ENCODE data around the gene NRCAM.

The NRCAM gene

DNA sequence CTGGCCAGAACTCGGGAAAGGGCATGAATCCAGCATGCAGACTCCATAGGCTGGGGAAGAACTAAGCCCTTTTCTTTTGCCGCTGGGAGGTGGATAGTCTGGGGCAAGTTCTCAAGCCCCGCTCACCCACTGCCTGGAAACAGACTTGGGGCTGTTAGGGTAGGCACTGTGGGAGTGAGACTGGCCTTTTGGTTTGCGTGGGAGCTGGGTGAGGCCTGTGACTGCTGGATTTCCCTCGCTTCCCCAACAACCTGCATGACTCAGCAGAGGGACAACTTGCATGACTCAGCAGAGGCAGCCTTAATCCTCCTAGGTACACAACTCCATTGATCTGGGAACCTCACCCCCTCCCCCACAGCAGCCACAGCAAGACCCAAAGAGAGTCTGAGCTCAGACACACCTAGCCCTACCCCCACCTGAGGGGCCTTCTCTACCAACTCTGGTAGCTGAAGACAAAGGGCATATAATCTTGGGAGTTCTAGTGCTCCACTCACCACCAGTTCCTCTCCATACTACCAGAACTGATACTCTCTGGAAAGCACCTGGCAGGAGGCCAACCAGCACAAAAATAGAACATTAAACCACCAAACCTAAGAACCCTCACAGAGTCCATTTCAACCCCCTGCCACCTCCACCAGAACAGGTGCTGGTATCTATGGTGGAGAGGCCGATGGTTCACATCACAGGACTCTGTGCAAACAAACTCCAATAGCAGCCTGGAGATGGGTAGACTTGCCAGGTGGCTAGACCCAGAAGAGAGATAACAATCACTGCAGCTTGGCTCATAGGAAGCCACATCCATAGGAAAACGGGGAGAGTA, 244.6 kb downstream of the NRCAM start:
- H3K4me3 ChIP-seq (ENCODE audit: low read length) = no peak overlapping the region
- no peak for DNase-seq (ENCODE audit: low read depth)
- TF ChIP-seq, protein P1, sequence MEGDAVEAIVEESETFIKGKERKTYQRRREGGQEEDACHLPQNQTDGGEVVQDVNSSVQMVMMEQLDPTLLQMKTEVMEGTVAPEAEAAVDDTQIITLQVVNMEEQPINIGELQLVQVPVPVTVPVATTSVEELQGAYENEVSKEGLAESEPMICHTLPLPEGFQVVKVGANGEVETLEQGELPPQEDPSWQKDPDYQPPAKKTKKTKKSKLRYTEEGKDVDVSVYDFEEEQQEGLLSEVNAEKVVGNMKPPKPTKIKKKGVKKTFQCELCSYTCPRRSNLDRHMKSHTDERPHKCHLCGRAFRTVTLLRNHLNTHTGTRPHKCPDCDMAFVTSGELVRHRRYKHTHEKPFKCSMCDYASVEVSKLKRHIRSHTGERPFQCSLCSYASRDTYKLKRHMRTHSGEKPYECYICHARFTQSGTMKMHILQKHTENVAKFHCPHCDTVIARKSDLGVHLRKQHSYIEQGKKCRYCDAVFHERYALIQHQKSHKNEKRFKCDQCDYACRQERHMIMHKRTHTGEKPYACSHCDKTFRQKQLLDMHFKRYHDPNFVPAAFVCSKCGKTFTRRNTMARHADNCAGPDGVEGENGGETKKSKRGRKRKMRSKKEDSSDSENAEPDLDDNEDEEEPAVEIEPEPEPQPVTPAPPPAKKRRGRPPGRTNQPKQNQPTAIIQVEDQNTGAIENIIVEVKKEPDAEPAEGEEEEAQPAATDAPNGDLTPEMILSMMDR (conservative IDR thresholded peaks at IDR 0.05; ENCODE audit: low read depth, low read length) = no peak

DNA sequence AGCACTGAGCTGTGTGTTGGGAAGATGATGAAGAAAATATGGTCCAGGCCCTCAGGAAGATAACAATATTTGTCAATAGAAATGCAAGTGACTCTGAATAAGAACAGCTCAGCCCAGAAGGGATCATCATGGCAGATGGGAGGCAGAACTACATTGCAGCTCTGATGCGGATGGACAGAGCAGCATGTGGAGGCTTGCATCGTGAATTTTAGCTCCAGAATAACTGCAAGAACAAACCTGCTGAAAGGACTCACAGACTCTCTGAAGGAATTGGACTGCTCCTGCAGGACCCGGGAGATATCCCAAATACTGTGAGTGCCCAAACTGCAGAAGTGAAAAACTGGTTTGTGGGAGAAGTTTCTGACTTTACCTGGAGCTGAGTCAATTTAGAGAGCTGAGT, 245.4 kb downstream of the NRCAM start:
- TF ChIP-seq, protein P1 (conservative IDR thresholded peaks at IDR 0.05; ENCODE audit: low read depth, low read length) = no peak
- DNase-seq (ENCODE audit: low read depth) = no peak
- H3K4me3 ChIP-seq (ENCODE audit: low read length) = no peak overlapping the region

DNA sequence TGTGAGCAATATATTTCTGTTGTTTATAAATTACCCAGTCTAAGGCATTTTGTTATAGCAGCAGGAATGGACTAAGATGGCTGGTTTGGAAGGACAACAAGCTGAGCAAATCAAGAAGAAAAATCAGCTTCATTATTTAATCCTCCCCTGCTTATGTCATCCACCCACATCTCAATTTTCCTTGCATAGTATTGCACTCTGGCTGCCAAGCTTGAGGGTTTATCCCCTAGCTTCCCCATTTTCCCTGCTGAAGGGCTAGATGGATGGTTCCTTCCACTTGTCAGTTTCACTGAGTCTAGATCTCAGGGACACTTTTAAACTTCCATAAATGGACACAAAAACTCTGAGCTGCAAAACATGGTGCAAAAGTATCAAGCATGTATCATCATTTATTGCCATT, 250.9 kb downstream of the NRCAM start:
- H3K4me3 ChIP-seq (ENCODE audit: low read length) = no peak overlapping the region
- TF ChIP-seq, protein P1 (conservative IDR thresholded peaks at IDR 0.05; ENCODE audit: low read depth, low read length) = no peak
- no peak for DNase-seq (ENCODE audit: low read depth)

DNA sequence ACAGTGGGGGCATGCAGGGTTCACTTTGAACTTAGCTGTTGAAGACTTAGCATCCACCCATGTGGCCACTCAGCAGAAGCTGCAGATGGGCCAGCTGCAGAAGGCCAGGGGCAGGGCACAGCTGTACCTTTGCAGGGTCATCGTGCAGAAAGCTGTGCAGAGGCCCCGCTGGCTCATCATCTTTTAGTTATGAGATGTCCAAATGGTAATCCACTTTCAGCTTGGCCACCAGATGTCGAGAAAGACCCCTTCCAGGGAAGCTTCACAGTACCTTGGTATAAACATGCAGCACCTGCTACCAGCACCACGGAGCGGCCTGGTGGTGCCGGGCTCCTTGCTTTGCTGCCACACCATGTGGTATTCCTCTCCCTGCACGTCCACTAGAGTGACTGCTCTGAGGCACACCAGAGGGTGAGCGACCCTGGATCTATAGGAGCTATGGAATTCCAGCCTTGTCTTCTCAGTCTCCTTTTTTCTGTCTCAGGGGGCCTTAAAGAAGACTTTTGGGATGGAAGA, 251.9 kb downstream of the NRCAM start:
- TF ChIP-seq, protein P1 (conservative IDR thresholded peaks at IDR 0.05; ENCODE audit: low read depth, low read length) = no peak
- DNase-seq (ENCODE audit: low read depth) = no peak
- H3K4me3 ChIP-seq (ENCODE audit: low read length) = no peak overlapping the region

DNA sequence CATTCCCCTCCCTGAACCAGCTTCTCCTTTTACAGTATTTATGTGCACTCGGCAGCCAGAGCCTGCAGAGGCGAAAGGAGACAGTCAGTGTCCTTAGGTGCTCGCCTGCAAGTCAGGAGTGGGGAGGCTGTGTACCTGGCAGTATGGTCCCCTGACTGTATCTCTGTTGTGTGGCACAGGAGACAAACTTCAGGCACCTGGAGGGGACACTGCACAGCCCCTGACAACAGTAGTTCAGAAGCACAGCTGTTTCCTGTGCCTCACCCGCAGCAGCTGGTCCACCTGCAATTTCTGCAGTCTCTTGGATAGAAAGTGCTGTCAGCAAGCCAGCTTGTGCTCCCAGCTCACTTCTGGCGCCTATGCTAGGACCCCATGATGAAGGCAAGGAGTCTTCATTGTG, 252.7 kb downstream of the NRCAM start:
- no peak overlapping the region for H3K4me3 ChIP-seq (ENCODE audit: low read length)
- TF ChIP-seq, protein P1 (conservative IDR thresholded peaks at IDR 0.05; ENCODE audit: low read depth, low read length) = no peak
- no peak for DNase-seq (ENCODE audit: low read depth)

DNA sequence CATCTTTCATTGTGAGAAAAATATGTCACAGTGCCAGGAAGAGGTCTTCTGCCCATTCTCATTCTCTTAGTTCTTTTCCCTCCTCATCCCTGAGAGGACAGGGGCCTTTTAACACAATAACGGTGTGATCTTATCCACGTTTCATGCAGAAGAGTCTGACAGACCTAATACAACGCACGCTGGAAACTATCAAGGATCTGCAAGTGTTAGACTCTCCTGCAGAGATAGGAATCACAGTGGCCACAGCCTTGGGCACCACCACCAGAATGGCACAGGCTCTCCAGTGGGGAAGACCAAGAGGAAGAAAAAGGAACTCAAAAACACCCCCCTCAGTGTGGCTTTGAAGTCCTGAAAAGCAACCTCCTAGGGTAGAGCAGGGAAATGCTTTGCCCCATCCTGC, 253.5 kb downstream of the NRCAM start:
- TF ChIP-seq, protein P1 (conservative IDR thresholded peaks at IDR 0.05; ENCODE audit: low read depth, low read length) = no peak
- DNase-seq (ENCODE audit: low read depth) = no peak
- no peak overlapping the region for H3K4me3 ChIP-seq (ENCODE audit: low read length)

DNA sequence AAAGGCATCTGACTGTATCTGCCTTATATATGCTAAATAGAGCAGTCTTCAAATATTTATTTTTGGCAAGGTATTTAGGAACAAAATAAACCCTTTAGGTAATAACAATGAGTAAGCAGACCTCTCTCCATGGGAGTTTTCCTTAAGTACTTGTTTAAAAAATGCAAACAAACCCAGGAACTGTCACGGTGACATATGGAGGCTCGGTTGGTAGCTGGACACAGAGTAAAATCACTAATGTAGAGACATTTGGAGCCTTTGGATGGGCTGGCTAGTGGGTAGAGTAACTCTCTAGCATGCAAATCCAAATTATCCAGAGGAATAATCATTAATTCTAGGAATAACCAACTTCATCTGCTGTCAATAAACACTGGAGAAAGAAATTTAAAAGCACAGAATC, 254.5 kb downstream of the NRCAM start:
- no peak for DNase-seq (ENCODE audit: low read depth)
- no peak overlapping the region for H3K4me3 ChIP-seq (ENCODE audit: low read length)
- TF ChIP-seq, protein P1 (conservative IDR thresholded peaks at IDR 0.05; ENCODE audit: low read depth, low read length) = no peak

Data from retinal pigment epithelial cell (primary cell).